Measurements from ENCODE around the gene ADCY1.

The ADCY1 gene

DNA sequence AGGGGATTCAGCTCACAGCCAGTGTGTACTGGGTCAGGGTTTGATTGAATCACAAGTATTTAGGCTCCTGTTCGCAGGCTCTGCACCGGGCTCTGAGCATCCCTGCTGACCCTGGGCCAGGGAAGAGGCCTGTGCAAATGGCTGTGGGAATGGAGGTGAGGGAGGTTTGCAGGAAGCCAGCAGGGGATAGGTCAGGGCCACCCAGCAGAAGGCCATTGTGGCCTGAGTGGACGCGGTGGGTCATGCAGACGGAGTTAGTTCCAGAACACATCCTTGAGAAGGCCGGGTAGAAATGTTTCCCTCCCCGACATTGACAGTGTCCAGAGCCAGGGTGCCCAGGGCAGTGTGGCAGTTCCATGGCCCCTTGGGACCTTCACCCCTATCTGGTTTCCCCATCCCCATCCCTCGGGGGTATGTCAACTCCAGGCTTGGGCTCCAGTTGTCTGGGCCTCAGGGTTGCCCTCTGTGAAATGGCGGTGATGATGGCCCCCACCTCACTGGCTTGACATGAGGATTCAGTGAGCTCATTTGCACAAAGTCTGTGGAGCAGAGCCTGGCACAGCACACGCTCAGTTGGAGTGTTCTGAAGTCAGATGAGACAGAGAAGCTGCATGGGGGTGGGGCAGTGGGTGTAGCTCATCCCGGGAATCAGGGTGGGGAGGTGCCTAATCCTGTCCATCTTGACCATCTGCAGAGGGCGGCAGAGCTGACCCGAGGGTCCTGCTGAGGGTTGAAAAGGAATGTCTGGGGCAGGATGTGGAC, 107.6 kb downstream of the ADCY1 start:
- DNase-seq: no peak

DNA sequence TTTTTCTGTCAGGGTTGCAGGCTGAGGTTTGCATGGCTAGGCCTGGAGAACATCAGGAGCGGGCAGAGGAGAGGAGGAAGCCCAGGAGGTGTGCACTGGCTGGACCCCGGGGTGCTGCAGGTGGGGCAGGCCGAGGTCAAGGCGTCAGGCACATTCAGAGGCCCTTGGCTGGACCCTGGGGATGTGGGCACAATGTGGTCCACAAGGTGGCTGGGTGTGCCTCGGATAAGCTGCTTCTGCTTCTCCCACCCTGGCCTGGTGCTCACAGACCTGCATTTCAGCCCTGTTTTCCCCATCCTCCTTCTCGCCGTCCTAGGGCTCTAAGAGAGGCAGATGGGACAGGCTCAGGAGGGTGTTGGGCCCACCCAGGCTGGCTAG, 108.2 kb downstream of the ADCY1 start:
- DNase-seq: no peak

DNA sequence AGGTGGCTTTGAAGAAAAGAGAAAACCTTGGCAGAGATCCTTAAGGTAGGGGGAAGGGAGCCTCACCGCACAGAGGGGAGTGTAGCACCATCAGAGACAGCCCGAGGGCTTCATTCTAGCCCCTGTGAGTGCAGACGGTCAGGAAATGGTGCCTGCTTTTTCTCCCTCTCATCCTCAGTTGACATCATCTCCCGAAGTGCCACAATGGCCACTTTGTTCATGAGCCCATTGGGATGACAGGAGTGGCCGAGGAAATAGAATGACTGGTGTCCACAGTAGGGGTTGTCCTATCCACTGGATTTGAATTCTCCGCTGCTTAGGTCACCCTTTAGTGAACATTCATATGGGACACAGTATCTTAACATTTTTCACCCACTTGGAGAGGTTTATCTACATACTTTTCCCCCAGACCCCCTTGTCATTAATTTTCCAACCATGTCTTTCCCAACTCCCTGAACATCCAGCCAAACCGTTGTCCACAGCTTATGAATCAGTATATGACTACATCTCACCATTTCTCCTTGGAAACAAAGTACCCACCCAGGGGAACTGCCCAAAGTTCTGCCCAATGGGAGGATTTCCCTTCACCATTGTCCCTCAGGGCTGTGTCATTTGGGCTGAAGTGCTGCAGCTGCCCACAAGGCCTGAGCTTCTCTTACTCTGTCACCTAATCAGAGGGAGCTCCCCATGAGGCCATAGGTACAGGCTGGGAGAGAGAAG, 108.8 kb downstream of the ADCY1 start:
- DNase-seq: no peak

DNA sequence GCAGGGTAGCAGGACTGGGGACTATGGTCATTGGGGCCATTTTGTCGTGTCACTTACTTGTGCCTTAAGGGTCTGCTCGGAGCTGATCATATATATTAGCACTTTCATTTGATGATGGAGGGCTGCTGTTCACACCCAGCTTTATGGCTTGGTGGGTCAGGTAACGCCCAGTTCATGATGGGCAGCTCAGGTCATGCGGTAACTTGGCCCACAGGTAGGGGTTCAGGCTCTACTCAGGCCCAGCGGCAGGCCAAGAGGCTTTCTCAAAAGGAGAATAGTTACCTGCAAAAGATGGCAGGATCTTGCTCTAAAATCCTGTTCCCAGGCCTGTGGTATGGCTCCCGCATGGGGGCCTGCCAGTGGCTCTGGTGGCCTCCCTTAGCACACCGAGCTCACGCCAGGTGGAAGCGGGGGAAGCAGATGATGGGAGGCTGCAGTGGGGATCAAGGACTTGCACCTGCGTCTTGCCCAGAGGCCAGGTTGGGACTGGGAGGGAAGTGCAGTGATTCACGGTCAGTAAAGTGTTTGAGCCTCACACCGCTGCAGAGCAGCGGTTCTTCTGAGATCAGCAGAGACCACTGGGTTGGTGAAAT, 109.5 kb downstream of the ADCY1 start:
- DNase-seq: no peak

DNA sequence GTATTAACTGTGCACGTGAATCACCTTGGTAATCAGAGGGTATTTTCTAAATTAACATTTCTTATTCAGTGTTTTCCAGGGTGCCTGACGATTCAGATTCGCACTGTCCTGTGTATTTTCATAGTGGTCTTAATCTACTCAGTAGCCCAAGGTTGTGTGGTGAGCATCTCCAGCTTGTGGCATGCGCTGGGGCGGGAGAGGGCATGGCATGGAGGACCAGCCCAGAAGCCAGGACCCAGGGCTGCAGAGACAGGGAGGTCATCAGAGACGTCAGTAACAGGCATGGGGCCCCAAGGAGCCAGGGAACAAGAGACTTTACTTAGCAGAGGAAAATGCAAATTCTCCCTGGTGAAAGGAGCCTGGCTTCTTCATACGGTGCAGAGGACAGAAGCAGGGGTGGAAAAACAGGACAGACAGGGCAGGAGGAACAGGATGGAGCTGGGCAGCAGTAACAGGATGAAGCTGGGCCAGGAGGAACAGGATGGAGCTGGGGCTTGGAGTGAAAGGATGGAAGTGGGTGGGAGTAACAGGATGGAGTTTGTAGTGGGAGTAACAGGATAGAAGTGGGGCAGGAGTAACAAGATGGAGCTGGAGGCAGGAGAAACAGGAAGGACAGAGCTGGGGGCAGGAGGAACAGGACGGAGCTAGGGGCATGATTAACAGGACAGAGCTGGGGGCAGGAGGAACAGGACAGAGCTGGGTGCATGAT, 110.9 kb downstream of the ADCY1 start:
- DNase-seq: no peak

DNA sequence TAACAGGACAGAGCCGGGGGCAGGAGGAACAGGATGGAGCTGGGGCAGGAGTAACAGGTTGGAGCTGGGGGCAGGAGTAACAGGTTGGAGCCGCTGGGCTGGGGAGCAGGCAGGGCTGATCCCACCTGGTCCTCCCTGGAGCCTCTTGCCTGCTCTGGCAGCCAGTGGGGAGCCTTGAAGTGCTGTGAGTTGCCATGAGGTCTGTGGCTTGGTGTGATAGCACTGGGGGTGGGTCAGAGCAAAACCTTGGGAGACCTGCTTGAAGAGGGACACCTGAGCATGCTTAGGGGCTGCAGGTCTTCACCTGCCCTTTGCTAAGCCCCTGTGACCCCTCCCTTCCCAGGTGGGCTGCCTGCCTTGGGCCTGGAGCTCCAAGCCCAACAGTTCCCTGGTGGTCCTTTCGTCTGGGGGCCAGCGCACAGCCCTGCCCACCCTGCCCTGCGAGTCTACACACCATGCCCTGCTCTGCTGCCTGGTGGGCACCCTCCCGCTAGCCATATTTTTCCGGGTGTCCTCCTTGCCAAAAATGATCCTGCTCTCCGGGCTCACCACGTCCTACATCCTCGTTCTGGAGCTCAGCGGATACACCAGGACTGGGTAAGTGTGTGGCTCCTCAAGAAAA, 111.6 kb downstream of the ADCY1 start:
- no peak for DNase-seq

DNA sequence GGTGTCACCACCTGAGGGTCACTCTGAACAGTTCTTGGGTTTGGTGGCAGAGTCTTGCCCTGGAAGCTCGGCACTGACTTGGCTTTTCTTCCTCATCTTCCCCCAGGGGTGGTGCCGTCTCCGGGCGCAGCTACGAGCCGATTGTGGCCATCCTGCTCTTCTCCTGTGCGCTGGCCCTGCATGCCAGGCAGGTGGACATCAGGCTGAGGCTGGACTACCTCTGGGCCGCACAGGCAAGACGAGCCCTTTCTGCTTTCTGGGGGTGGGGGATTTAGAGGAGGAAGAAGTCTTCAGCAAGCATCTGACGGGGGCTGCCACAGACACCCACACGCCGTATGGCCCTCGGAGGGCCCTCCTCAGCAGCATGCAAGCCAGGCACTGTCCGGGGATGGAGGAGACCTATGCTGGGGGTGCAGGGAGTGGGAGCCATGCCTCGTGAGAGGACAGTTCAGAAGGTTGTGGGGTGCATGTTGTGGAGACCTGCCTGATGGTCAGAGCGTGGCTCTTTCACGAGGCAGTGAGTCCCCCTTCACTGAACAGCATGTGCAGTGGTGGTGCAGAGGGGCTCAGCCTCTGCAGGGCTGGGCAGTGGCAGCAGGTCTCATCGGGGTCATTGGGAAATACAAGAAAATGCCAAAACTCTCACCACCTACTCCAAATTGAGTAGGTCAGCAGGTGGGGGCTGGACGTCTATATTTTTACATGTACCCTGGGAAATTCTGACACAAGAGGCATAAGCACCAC, 112.4 kb downstream of the ADCY1 start:
- DNase-seq: no peak

DNA sequence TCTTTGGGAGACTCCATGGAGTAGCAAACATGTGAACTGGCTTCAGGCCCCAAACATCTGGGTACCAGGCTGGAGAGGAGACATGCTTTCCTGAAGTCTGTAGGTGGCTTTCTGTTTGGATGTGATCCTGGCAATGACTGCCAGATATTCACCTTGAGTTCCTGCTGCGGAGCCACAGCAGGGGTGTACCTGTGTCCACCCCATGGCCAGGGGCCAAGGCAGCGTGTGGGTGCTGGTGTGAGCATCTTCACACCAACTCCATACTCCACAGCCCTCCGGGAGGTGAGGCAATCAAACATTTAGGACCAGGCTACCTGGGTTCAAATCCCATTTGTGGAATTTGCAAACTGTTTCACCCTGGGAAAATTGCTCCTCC, 113.0 kb downstream of the ADCY1 start:
- no peak for DNase-seq

DNA sequence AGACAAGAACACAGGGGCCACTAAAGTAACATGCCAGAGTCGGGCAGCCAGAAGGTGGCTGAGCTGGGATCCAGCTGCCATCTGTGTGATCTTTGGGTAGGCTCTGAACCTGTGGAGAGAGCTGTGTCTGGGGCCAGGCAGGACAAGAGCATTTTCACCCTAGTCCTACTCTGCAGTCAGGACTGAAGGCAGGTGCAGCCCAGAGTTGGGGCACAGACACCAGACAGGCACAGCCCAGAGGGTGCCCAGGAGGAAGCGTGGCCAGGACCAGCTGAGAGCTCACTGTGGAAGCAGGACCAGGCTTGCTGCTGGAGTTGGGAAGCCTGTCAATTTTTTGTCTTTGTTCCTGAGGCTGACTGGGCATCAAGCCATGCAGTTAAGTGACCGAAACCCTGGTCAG, 113.6 kb downstream of the ADCY1 start:
- no peak for DNase-seq

DNA sequence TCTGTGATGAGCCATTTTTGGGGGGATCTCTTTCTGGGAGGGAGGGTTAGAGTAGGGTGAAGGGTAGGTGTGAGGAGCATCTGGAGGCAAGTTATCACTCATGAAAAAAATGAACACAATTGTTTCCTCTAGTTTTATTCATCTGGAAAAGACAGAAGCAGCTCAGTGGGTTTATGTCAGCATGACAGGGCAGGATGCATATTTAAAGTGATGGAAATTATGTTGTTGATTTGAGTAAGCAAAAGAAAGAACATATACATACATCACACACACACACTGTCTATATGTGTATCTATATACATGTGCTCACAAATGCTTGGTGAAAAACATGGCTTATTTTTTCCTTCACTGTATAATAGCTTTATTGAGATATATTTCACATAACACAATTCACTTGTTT, 114.2 kb downstream of the ADCY1 start:
- no peak for DNase-seq

DNA sequence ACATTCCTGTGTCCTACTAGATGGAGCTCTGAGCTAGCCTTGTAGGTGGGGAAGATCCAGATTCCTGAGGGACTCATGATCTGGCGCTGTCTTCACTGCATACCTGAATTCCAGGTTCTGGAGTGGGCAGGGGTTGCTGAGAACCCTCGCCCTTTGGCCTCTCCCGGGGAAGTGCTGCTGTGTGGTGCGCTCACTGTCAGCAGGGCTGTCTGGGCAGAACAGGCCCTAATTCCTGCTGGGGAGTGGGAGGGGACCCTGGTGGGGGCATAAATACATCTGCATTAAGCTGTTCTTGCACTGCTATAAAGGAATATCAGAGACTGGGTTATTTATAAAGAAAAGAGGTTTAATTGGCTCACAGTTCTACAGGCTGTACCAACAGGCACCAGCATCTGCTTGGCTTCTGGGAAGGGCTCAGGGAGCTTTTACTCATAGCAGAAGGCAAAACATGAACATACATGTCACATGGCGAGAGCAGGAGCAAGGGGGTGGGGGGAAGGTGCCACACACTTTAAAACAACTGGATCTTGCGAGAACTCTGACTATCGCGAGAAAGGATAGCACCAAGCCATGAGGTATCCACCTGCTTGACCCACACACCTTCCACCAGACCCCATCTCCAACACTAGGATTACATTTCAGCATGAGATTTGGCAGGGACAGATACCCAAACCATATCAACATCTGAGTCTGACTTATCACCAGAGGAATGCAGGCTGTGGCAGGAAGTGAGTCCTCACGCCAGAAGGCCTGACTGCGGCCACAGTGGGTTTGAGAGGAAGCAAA, 115.0 kb downstream of the ADCY1 start:
- no peak for DNase-seq

DNA sequence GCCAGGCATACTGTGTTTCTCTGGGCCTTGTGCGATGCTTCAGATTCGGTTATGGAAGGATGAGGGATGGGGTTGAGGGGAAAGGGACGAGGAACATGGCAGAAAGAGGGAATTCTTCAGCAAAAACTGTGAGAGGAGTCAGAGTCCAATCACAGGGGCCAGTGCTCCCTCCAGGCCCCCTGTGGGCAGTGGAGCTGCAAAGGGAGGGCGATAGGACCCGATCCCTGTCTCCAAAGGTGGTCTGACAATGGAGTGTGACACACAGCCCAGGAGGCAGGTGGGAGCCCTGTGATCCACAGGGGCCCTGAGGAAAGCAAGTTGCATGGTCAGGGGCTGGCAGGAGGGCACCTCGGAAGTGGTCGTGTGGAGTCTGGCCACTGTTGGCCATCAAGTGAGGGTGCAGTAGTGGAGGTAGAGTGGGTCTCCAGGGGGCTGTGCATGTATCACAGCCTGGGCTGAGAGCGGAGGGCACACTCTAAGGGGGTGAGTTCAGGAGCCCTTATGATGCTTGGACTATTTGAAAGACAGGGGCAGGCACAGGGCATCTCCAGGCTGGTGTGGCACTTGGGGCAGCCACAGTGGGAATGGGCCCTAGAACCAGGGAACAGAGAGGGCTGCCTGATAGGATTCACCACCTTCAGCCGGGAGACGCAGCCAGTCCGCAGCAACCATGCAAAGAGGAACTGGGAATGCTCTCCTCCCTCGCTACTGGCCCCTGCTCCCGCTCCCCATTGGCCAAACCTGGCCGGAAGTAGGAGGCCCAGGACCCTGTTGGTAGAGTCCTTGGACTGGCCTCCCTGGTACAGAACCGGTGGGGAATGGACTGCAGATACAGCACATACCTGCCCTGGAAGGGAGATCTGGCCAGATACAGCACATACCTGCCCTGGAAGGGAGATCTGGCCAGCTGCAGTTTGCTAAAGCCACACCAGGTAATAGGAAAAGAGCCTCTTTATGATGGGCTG, 115.9 kb downstream of the ADCY1 start:
- no peak for DNase-seq

DNA sequence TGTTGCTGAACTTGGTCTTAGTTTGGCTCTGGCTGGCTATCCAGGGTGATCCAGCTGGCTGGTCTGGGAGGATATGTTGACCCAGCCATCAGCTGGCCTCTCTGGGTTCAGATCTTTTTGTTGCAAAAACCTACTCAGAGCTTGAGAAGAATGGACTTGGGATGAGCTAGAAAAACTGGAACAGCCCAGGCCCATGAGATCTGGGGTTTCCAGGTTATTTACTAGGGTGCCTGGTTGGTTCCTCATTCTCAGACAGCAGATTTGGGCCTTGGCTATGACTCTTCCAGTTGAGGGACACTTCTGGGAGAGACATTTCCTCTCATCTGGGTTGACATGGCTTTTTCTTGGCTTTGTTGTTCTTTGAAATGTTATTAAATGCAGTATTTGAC, 116.6 kb downstream of the ADCY1 start:
- DNase-seq: no peak

DNA sequence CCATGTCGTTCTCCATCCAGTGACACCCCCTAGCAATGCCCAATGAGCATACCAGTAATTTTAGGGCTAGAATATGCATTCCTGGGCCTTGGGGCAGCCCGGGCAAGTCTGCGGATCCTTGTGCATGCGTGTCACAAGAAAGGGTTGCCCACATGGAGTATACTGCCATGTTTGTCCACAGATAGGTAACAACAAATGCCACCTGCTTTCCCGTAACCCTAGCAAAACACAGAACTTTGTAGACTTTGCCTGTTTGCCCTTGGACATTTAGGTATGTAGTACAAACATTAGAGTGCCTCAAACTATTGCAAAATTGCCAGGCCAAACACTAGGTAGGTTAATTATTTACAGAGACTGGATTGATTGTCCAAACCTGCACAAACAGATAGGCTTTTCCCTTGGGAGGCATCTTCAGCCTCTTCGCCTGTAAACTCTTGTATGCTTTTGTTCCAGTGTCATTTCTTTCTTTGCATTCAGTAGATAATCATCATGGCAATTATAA, 117.0 kb downstream of the ADCY1 start:
- DNase-seq: no peak

DNA sequence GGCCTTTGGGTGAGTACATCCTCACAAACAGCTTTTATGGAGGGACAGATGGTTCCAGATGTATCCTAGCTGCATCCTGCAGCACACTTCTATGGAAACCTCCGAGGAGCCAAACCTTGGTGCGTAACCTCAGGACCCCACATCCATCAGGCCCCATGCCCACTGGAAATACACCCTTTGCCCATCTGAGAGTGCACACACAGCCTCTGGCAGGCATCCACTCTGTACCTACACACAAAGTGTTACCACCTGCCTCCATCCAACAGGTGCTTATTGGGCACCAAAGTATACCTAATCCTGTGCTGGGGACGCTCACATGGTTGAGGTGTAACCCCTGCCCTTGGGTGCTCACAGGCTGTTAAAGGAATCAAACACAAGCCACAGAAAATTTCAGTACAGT, 117.9 kb downstream of the ADCY1 start:
- no peak for DNase-seq

DNA sequence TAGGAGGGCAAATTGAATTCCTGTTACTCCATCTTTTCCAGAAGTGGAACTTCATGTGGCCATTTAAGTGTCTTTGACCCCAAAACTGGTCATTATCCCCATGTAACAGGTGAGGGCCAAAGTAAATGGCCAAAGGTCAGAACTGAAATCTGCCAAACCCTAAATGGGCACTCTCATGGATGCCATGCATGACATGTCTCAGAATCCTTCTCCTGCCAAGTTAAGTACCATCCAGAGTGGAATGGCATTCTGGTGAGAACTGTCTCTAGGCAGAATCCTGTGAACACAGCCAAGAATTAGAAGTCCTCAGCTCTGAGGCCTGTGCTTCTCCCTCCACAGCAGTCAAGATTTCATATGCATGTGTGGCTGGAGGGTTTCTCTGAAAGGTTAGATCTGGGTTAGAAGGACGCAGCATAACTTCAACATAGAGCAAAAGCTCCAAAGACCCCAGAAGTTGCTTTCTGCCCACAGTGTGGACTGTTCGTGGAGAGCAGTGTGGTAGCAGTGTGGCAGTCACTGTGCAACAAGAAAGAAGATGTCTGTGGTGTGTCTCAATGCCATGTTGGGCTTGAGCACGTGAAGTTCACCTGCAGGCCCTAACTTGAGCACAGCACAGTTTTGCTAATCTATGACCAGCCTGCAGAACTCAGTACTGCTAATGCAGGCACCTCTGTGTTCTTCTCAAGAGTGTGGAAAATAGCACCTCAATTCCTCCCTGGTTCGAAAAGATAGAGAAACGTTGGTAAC, 121.3 kb downstream of the ADCY1 start:
- no peak for DNase-seq

DNA sequence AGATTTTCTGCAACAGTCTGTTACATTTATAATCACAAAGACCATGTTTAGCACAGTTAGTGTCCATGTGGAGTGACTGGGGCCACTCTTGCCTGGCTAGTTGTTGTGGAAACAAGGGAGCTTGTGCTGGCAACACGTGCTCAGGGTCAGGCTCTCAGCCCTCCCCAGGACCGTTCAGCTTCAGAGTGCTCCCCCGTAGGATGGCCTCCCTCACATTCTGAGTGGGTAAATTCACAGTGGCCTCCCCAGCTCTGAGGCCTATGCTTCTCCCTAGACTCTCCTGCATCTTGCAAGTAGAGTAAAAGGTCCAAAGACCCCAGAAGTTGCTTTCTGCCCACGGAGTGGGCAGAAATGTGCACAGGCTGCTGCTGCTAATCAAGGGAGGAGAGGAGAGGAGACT, 122.3 kb downstream of the ADCY1 start:
- no peak for DNase-seq

DNA sequence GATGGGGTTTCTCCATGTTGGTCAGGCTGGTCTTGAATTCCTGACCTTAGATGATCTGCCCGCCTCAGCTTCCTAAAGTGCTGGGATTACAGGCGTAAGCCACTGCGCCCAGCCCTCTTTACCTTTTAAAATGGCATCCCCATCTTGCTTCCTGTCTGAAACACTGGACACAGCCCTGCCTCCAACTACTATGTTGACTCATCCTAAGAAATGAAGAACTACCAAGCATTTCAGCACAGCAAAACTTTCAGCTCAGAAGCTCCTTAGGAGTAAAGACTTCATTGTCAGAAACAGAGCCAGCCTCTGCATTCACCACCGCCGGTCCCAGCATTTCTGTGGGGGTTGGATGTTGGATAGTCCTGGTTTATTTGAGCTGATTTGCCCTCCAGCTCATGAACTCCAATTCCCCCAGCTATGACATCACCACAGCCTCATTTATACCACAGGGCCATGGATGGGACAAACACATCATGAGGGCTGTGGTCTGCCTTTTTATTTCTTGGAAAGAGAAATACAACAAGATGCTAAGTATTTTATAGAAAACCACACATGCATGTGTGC, 123.5 kb downstream of the ADCY1 start:
- DNase-seq: no peak
